Measurements from ENCODE around the gene CCDC88C. TPM values are rescaled to one million over a fixed set of nuclear protein-coding genes. Genes with fewer than 3 reads are reported as not detected.

Gene CCDC88C
- total RNA-seq, 1 experiment from 2014 or later, result 21.3 TPM

DNA sequence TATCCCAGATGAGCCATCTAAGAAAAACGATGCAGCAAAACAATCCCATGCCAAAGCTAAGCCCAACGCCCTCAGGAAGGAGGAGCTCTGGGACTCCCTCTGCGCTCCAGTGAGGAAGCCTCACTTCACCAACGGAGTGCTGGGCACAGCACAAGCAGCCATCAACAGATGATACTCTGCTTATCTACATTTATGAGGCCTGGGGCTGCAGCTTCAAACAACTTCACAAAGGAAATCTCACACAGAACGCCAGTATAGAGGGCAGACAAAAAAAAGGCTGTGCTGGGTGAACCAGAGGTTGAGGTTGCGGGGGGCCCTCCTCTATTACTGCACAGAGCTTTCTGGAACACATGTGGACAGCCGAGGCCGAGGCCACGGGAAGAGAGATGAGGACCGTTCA is 138.3 kb downstream of the CCDC88C start:
- TF ChIP-seq, protein P1, sequence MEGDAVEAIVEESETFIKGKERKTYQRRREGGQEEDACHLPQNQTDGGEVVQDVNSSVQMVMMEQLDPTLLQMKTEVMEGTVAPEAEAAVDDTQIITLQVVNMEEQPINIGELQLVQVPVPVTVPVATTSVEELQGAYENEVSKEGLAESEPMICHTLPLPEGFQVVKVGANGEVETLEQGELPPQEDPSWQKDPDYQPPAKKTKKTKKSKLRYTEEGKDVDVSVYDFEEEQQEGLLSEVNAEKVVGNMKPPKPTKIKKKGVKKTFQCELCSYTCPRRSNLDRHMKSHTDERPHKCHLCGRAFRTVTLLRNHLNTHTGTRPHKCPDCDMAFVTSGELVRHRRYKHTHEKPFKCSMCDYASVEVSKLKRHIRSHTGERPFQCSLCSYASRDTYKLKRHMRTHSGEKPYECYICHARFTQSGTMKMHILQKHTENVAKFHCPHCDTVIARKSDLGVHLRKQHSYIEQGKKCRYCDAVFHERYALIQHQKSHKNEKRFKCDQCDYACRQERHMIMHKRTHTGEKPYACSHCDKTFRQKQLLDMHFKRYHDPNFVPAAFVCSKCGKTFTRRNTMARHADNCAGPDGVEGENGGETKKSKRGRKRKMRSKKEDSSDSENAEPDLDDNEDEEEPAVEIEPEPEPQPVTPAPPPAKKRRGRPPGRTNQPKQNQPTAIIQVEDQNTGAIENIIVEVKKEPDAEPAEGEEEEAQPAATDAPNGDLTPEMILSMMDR (IDR thresholded peaks at IDR 0.05), result no peak
- TF ChIP-seq TCF7L2 (IDR thresholded peaks at IDR 0.05; ENCODE audit: low read depth, low read length), result no peak
- TF ChIP-seq SIN3A (IDR thresholded peaks at IDR 0.05; ENCODE audit: borderline replicate concordance, insufficient read depth, low read depth, low read length), result no peak
- TF ChIP-seq POLR2AphosphoS5 (IDR thresholded peaks at IDR 0.05; ENCODE audit: low read depth, low read length), result no peak
- TF ChIP-seq, protein P2, sequence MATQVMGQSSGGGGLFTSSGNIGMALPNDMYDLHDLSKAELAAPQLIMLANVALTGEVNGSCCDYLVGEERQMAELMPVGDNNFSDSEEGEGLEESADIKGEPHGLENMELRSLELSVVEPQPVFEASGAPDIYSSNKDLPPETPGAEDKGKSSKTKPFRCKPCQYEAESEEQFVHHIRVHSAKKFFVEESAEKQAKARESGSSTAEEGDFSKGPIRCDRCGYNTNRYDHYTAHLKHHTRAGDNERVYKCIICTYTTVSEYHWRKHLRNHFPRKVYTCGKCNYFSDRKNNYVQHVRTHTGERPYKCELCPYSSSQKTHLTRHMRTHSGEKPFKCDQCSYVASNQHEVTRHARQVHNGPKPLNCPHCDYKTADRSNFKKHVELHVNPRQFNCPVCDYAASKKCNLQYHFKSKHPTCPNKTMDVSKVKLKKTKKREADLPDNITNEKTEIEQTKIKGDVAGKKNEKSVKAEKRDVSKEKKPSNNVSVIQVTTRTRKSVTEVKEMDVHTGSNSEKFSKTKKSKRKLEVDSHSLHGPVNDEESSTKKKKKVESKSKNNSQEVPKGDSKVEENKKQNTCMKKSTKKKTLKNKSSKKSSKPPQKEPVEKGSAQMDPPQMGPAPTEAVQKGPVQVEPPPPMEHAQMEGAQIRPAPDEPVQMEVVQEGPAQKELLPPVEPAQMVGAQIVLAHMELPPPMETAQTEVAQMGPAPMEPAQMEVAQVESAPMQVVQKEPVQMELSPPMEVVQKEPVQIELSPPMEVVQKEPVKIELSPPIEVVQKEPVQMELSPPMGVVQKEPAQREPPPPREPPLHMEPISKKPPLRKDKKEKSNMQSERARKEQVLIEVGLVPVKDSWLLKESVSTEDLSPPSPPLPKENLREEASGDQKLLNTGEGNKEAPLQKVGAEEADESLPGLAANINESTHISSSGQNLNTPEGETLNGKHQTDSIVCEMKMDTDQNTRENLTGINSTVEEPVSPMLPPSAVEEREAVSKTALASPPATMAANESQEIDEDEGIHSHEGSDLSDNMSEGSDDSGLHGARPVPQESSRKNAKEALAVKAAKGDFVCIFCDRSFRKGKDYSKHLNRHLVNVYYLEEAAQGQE (IDR thresholded peaks at IDR 0.05; ENCODE audit: insufficient read depth in 1 of 2, low read depth in 2 of 2, low read length in 1 of 2), result no peak
- H3K4me3 ChIP-seq (ENCODE audit: low read depth in 2 of 2, low read length in 2 of 2), result no peak overlapping the region
- H3K27me3 ChIP-seq (ENCODE audit: control insufficient read depth, insufficient read depth, low read length), result no peaks in the 10 kb centered on the region
- CTCF ChIA-PET, result no interaction called here
- H3K36me3 ChIP-seq (ENCODE audit: control insufficient read depth, insufficient read depth, low read length), result no peaks in the 10 kb centered on the region
- H3K4me1 ChIP-seq (ENCODE audit: control insufficient read depth, insufficient read depth, low read length), result no peaks in the 10 kb centered on the region
- ATAC-seq (no peak), DNase-seq (ENCODE audit: low read depth, low spot score) (no peak)
- no peaks in the 10 kb centered on the region for H3K9me3 ChIP-seq (ENCODE audit: control insufficient read depth, insufficient read depth, low read depth, low read length)
- intact Hi-C loops (cut with micrococcal nuclease; ENCODE audit: unreplicated experiment), result no loop called here
- POLR2A ChIA-PET, result no interaction called here
- BruUV-seq (replicated peaks), result no TSS peak
- in situ Hi-C loops (cut with HindIII; ENCODE audit: low pct_unique_long_range_greater_than_20kb, low sequenced_read_pairs), result no loop called here
- no peak overlapping the region for H3K27ac ChIP-seq (ENCODE audit: low read length)

DNA sequence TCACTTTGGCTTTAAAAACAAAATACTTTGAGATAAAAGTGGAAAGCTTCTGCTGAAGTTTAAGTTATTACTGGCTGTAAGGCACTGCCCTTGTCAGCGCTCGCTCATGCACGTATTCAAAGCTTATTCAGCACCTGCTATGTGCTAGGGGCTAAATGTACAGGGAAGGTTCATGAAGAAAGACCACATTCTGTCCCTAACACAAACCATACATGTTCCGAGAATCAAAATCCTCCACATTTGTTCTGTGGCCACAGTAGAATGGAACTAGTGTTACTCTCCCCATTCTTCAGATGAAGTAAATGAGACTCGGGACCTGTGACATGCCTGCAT is 139.3 kb downstream of the CCDC88C start:
- no peak for ATAC-seq
- Histone ChIP-seq H3K27ac (ENCODE audit: low read length) (no peak overlapping the region), H3K4me3 (ENCODE audit: low read depth in 2 of 2, low read length in 2 of 2) (no peak overlapping the region), H3K27me3 (ENCODE audit: control insufficient read depth, insufficient read depth, low read length) (no peaks in the 10 kb centered on the region), H3K36me3 (ENCODE audit: control insufficient read depth, insufficient read depth, low read length) (no peaks in the 10 kb centered on the region), H3K9me3 (ENCODE audit: control insufficient read depth, insufficient read depth, low read depth, low read length) (no peaks in the 10 kb centered on the region), H3K4me1 (ENCODE audit: control insufficient read depth, insufficient read depth, low read length) (no peaks in the 10 kb centered on the region)
- in situ Hi-C loops (cut with HindIII; ENCODE audit: low pct_unique_long_range_greater_than_20kb, low sequenced_read_pairs) (no loop called here), intact Hi-C loops (cut with micrococcal nuclease; ENCODE audit: unreplicated experiment) (no loop called here)
- ChIA-PET POLR2A (no interaction called here), CTCF (no interaction called here)
- no TSS peak for BruUV-seq (replicated peaks)
- DNase-seq (ENCODE audit: low read depth, low spot score), result no peak
- TF ChIP-seq TCF7L2 (IDR thresholded peaks at IDR 0.05; ENCODE audit: low read depth, low read length), result no peak
- TF ChIP-seq, protein P2 (IDR thresholded peaks at IDR 0.05; ENCODE audit: insufficient read depth in 1 of 2, low read depth in 2 of 2, low read length in 1 of 2), result no peak
- TF ChIP-seq POLR2AphosphoS5 (IDR thresholded peaks at IDR 0.05; ENCODE audit: low read depth, low read length), result no peak
- TF ChIP-seq, protein P1 (IDR thresholded peaks at IDR 0.05), result no peak
- TF ChIP-seq SIN3A (IDR thresholded peaks at IDR 0.05; ENCODE audit: borderline replicate concordance, insufficient read depth, low read depth, low read length), result no peak
